Measurements from ENCODE around the gene CLTC. TPM values are rescaled to one million over a fixed set of nuclear protein-coding genes. Genes with fewer than 3 reads are reported as not detected.

Gene CLTC
- total and polyA plus RNA-seq, 2 of the 13 experiments (the other 11 are each of a cell fraction or from before 2014, with no cell fraction given): 134 to 283 TPM

DNA sequence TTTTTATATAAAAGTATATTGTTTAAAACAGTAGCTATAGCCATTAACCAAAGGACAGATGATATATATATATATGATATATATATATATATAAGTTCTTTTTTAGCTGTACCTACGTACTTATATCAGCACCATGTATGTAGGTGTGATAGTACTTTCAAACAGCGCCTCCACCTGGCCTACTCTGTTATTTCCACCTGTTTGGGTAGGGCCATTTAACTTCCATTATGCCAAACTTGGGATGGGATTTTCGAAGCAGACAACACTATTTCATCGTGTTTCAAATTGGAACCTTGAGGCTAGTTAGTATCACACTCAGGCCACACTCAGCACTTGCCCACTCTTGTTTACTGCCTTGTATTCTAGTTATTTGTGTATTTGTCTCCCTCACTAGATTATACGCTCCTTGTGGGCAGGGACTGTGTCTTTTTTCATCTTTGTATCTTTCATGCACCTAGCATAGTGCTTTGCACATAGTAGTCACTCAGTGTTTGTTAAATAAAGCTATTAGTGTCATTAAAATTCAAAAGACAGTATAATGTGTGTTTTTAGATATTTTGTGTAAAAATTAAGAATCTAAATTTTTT, 11.8 kb upstream of the CLTC start:
- peak; percentile 30 for DNase-seq (ENCODE audit: low spot score)
- Histone ChIP-seq H3K36me3 (replicated peaks in 1 of 2; ENCODE audit: control insufficient read depth in 1 of 2, insufficient read depth in 2 of 2, low read length in 2 of 2) (peaks cover 10 to 20% of the 10 kb centered on the region in 2 experiments), H3K4me2 (ENCODE audit: low read depth, low read length) (no peak overlapping the region), H3K4me1 (ENCODE audit: insufficient read depth, low read length) (no peaks in the 10 kb centered on the region), H3K9ac (ENCODE audit: insufficient read depth, low read depth, low read length) (no peak overlapping the region), H2AFZ (ENCODE audit: low read length) (no peak overlapping the region), H3K27me3 (ENCODE audit: control insufficient read depth in 1 of 2, insufficient read depth in 2 of 2, low read length in 2 of 2) (no peaks in the 10 kb centered on the region), H4K20me1 (ENCODE audit: insufficient read depth, low read length) (no peaks in the 10 kb centered on the region), H3K27ac (ENCODE audit: extremely low read length, insufficient read depth, low read length) (no peak overlapping the region), H3K79me2 (ENCODE audit: insufficient read depth, low read length) (no peaks in the 10 kb centered on the region), H3K9me3 (ENCODE audit: low read length) (no peaks in the 10 kb centered on the region), H3K4me3 (replicated peaks in 1 of 3; ENCODE audit: insufficient read depth in 1 of 3, low read depth in 2 of 3, low read length in 3 of 3) (no peak overlapping the region)
- intact Hi-C loops (cut with micrococcal nuclease; ENCODE audit: unreplicated experiment): loop anchor here (2.0 kb wide), 1 partner anchor 41 kb away; no protein-coding TSS in a partner anchor
- CTCF ChIA-PET (ENCODE audit: low intra/inter-chr PET ratio, low total read pairs): no interaction called here
- peak; percentile 54; the same call in 2 of the 3 replicates for ATAC-seq
- 92% methylated on average over 5 of the region's 5 CpGs for WGBS (ENCODE audit: low lambda C conversion rate)
- no TSS peak for BruUV-seq (replicated peaks)
- FAIRE-seq: no peak
- POLR2A ChIA-PET: interaction anchor here (0.6 to 3.7 kb wide), 2 partner anchors 11 to 399 kb away, joined by 3 to 15 read pairs; partner anchors contain the start of gene CLTC
- in situ Hi-C loops (cut with HindIII; ENCODE audit: extremely low pct_ligation_motif_present, low pct_unique_long_range_greater_than_20kb): no loop called here
- TF ChIP-seq CREB3 (CRISPR knock-in tag; IDR thresholded peaks at IDR 0.05) (no peak), HOXA5 (CRISPR knock-in tag; IDR thresholded peaks at IDR 0.05) (no peak), CTCF (CRISPR knock-in tag; IDR thresholded peaks at IDR 0.05) (peak; percentile 54), SMC3 (IDR thresholded peaks at IDR 0.05; ENCODE audit: low read length) (peak; percentile 26; the same call in 1 of the 2 replicates), TGIF2 (CRISPR knock-in tag; IDR thresholded peaks at IDR 0.05) (no peak), FLYWCH1 (CRISPR knock-in tag; IDR thresholded peaks at IDR 0.05) (no peak), ZNF343 (CRISPR knock-in tag; IDR thresholded peaks at IDR 0.05) (no peak), GATAD2A (CRISPR knock-in tag; IDR thresholded peaks at IDR 0.05) (no peak), FOXP4 (CRISPR knock-in tag; IDR thresholded peaks at IDR 0.05) (no peak), EHMT2 (IDR thresholded peaks at IDR 0.05; ENCODE audit: borderline replicate concordance, low read depth, low read length) (0 out of 2 replicates have a peak, but pooled peaks have one; percentile 30), ZSCAN9 (CRISPR knock-in tag; IDR thresholded peaks at IDR 0.05; ENCODE audit: borderline replicate concordance) (no peak), TMF1 (CRISPR knock-in tag; IDR thresholded peaks at IDR 0.05; ENCODE audit: low read depth) (no peak), KLF6 (CRISPR knock-in tag; IDR thresholded peaks at IDR 0.05) (no peak), PRDM10 (CRISPR knock-in tag; IDR thresholded peaks at IDR 0.05; ENCODE audit: low read depth) (no peak)
- TF ChIP-seq, protein P1, sequence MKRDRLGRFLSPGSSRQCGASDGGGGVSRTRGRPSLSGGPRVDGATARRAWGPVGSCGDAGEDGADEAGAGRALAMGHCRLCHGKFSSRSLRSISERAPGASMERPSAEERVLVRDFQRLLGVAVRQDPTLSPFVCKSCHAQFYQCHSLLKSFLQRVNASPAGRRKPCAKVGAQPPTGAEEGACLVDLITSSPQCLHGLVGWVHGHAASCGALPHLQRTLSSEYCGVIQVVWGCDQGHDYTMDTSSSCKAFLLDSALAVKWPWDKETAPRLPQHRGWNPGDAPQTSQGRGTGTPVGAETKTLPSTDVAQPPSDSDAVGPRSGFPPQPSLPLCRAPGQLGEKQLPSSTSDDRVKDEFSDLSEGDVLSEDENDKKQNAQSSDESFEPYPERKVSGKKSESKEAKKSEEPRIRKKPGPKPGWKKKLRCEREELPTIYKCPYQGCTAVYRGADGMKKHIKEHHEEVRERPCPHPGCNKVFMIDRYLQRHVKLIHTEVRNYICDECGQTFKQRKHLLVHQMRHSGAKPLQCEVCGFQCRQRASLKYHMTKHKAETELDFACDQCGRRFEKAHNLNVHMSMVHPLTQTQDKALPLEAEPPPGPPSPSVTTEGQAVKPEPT (CRISPR knock-in tag; IDR thresholded peaks at IDR 0.05; ENCODE audit: low read depth): no peak
